DND-41 (cell line): ENCODE data around the gene GRK1.

Experiments
- ATAC-seq: fragments of 200-7000 bp; cut with Tn5 transposase; 3 replicates; pipeline ENCODE4 v1.9.1; 2021; ENCODE audit warnings: low read depth; ENCODE audit not compliant: insufficient read depth
- DNase-seq: peaks from one replicate; pipeline ENCODE4 v3.0.0-alpha.2; 2020
- H2AFZ ChIP-seq: 2 replicates; pipeline ENCODE4 v1.6.0; 2012; ENCODE audit warnings: low read depth, low read length
- H3K27ac ChIP-seq: 2 replicates; pipeline ENCODE4 v1.5.1; 2012; ENCODE audit warnings: low read length, inconsistent platforms
- H3K27me3 ChIP-seq: fragments of 200-600 bp; sonication (generic); 2 replicates; pipeline ENCODE4 v1.6.0; 2012; ENCODE audit warnings: low read length, mild to moderate bottlenecking, inconsistent platforms; ENCODE audit not compliant: insufficient read depth, poor library complexity
- H3K36me3 ChIP-seq: 2 replicates; pipeline ENCODE4 v1.5.1; 2012; ENCODE audit warnings: low read length, inconsistent platforms; ENCODE audit not compliant: insufficient read depth
- H3K4me1 ChIP-seq: 2 replicates; pipeline ENCODE4 v1.5.1; 2012; ENCODE audit warnings: mild to moderate bottlenecking, low read length; ENCODE audit not compliant: insufficient read depth
- H3K4me2 ChIP-seq: 2 replicates; pipeline ENCODE4 v1.6.0; 2012; ENCODE audit warnings: mild to moderate bottlenecking, moderate library complexity, low read length, inconsistent platforms; ENCODE audit not compliant: insufficient read depth
- H3K4me3 ChIP-seq, 2 experiments: fragments of 200-600 bp in 1 of 2; shearing (Covaris generic) in 1 of 2; 2 replicates each; pipeline ENCODE4 v1.5.1; 2012 to 2016; ENCODE audit warnings: inconsistent platforms in 2 of 2, low read length in 2 of 2, mild to moderate bottlenecking in 2 of 2, low read depth in 1 of 2, moderate library complexity in 1 of 2
- H3K79me2 ChIP-seq: 2 replicates; pipeline ENCODE4 v1.6.0; 2012; ENCODE audit warnings: low read length, inconsistent platforms; ENCODE audit not compliant: insufficient read depth
- H3K9ac ChIP-seq: 2 replicates; pipeline ENCODE4 v1.6.0; 2012; ENCODE audit warnings: low read depth, mild to moderate bottlenecking, inconsistent platforms, low read length, moderate library complexity
- H3K9me3 ChIP-seq: 2 replicates; pipeline ENCODE4 v1.5.1; 2012; ENCODE audit warnings: low read length, moderate library complexity, mild to moderate bottlenecking, inconsistent platforms; ENCODE audit not compliant: insufficient read depth, severe bottlenecking
- H4K20me1 ChIP-seq: 2 replicates; pipeline ENCODE4 v1.6.0; 2012; ENCODE audit warnings: low read length; ENCODE audit not compliant: insufficient read depth
- CTCF ChIP-seq: IDR thresholded peaks from 2 replicates; pipeline ENCODE4 v1.5.1; 2012; ENCODE audit warnings: borderline replicate concordance, low read length, moderate library complexity, mild to moderate bottlenecking; ENCODE audit not compliant: poor library complexity, severe bottlenecking; ENCODE audit errors: extremely low read depth
- EZH2 ChIP-seq: IDR thresholded peaks from 3 replicates; pipeline ENCODE4 v1.6.1; 2012; ENCODE audit warnings: borderline replicate concordance, low read depth, mild to moderate bottlenecking, moderate library complexity, low read length, inconsistent platforms; ENCODE audit not compliant: severe bottlenecking

The GRK1 gene

GRCh38 chr13:113672002-113672651 lies 5.1 kb downstream of the GRK1 start:
- H4K20me1 ChIP-seq = peaks cover 9% of the 10 kb centered on the region
- no peaks in the 10 kb centered on the region; the same call in 1 of the 2 replicates for H3K4me1 ChIP-seq
- TF ChIP-seq EZH2 (no peak), CTCF (no peak)
- DNase-seq = no peak
- H3K36me3 ChIP-seq = no peaks in the 10 kb centered on the region
- no peak overlapping the region for H3K27ac ChIP-seq
- H3K79me2 ChIP-seq = no peaks in the 10 kb centered on the region
- no peak overlapping the region for H3K9ac ChIP-seq
- H3K4me2 ChIP-seq = no peak overlapping the region
- no peaks in the 10 kb centered on the region for H3K27me3 ChIP-seq
- no peak overlapping the region for H2AFZ ChIP-seq
- ATAC-seq = no peak
- H3K9me3 ChIP-seq = no peaks in the 10 kb centered on the region
- no peak overlapping the region for H3K4me3 ChIP-seq

DNA sequence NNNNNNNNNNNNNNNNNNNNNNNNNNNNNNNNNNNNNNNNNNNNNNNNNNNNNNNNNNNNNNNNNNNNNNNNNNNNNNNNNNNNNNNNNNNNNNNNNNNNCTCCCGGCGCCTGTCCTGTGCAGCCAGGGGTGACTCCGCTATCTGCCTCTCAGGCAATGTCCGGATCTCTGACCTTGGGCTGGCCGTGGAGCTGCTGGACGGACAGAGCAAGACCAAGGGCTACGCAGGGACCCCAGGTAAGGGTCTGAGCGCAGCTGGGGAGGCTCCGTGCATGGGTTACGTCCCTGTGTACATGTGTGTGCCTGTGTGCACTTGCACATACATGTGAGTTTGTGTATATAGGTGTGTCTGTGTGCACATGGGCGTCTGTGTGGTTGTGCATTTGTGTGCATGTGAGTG lies 55.9 kb downstream of the GRK1 start:
- H3K79me2 ChIP-seq = no peaks in the 10 kb centered on the region
- no peak overlapping the region for H2AFZ ChIP-seq
- no peak for ATAC-seq
- no peaks in the 10 kb centered on the region for H3K9me3 ChIP-seq
- no peak overlapping the region for H3K9ac ChIP-seq
- H3K4me3 ChIP-seq = no peak overlapping the region
- TF ChIP-seq CTCF (no peak), EZH2 (no peak)
- H3K27ac ChIP-seq = no peak overlapping the region
- no peak for DNase-seq
- no peaks in the 10 kb centered on the region for H3K36me3 ChIP-seq
- H4K20me1 ChIP-seq = peaks cover 3% of the 10 kb centered on the region; the same call in 1 of the 2 replicates
- H3K27me3 ChIP-seq = no peaks in the 10 kb centered on the region
- no peak overlapping the region for H3K4me2 ChIP-seq
- H3K4me1 ChIP-seq = no peaks in the 10 kb centered on the region

DNA sequence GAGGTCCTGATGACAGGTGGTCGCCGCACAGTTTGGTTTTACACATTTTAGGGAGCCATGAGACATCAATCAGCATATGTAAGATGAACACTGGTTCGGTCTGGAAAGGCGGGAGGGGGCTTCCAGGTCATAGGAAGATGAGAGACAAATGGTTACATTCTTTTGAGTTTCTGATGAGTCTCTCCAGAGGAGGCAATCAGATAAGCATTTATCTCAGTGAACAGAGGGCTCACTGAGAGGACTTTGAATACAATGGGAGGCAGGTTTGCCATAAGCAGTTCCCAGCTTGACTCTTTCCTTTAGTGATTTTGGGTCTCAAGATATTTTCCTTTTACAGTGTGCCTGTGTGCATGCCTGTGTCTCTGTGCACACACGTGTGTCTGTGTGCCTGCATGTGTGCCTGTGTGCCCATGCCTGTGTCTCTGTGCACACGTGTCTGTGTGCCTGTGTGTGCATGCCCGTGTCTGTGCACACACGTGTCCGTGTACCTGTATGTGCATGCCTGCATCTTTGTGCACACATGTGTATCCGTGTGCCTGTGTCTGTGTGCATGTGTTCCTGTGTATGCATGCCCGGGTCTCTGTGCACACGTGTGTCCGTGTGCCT lies 56.5 kb downstream of the GRK1 start:
- no peaks in the 10 kb centered on the region for H3K9me3 ChIP-seq

More for the DNA sequence above, 56.5 kb downstream of the GRK1 start:
- H3K4me2 ChIP-seq = no peak overlapping the region
- no peaks in the 10 kb centered on the region for H3K27me3 ChIP-seq
- no peak overlapping the region for H3K27ac ChIP-seq
- H3K4me1 ChIP-seq = no peaks in the 10 kb centered on the region
- ATAC-seq (0 out of 3 replicates have a peak, but pooled peaks have one; percentile 22), DNase-seq (no peak)
- H2AFZ ChIP-seq = no peak overlapping the region
- no peak overlapping the region for H3K4me3 ChIP-seq
- H3K9ac ChIP-seq = no peak overlapping the region
- no peaks in the 10 kb centered on the region for H3K79me2 ChIP-seq
- peaks cover 3% of the 10 kb centered on the region; the same call in 1 of the 2 replicates for H4K20me1 ChIP-seq
- H3K36me3 ChIP-seq = no peaks in the 10 kb centered on the region
- TF ChIP-seq EZH2 = no peak
- TF ChIP-seq CTCF = no peak
